NCI-H1105 treated with DMSO at 0.1 percent for 48 hours (cell line): ENCODE data around the gene LINC01488.

Experiments
- DNase-seq: peaks from one replicate; lab custom pipeline; 2025; lab: John Stamatoyannopoulos, UW

LINC01488 gene

GRCh38 chr11:69510471-69511357 lies 29.3 kb downstream of the LINC01488 start:
- no peak for DNase-seq

GRCh38 chr11:69511358-69512055 lies 30.0 kb downstream of the LINC01488 start:
- DNase-seq, result no peak

GRCh38 chr11:69512136-69512535 lies 30.7 kb downstream of the LINC01488 start:
- DNase-seq, result no peak

- no peak for DNase-seq
Measured at GRCh38 chr11:69512790-69513189, 31.3 kb downstream of the LINC01488 start.

- DNase-seq, result no peak
Measured at GRCh38 chr11:69513196-69513595, 31.7 kb downstream of the LINC01488 start.

GRCh38 chr11:69513663-69514224 lies 32.3 kb downstream of the LINC01488 start:
- no peak for DNase-seq

GRCh38 chr11:69514771-69515170 lies 33.3 kb downstream of the LINC01488 start:
- DNase-seq, result no peak

- DNase-seq, result no peak
Measured at GRCh38 chr11:69515271-69516245, 34.1 kb downstream of the LINC01488 start.

- no peak for DNase-seq
Measured at GRCh38 chr11:69516526-69516925, 35.1 kb downstream of the LINC01488 start.

GRCh38 chr11:69518081-69518950 lies 36.9 kb downstream of the LINC01488 start:
- DNase-seq, result no peak

- no peak for DNase-seq
Measured at GRCh38 chr11:69520186-69520916, 38.9 kb downstream of the LINC01488 start.

GRCh38 chr11:69521457-69521856 lies 40.0 kb downstream of the LINC01488 start:
- no peak for DNase-seq

- DNase-seq, result no peak
Measured at GRCh38 chr11:69523453-69523852, 42.0 kb downstream of the LINC01488 start.

- DNase-seq, result no peak
Measured at GRCh38 chr11:69524291-69524882, 42.9 kb downstream of the LINC01488 start.

- no peak for DNase-seq
Measured at GRCh38 chr11:69524991-69525411, 43.5 kb downstream of the LINC01488 start.

GRCh38 chr11:69525516-69526452 lies 44.3 kb downstream of the LINC01488 start:
- DNase-seq, result no peak

GRCh38 chr11:69526453-69526810 lies 45.0 kb downstream of the LINC01488 start:
- no peak for DNase-seq

GRCh38 chr11:69529001-69529400 lies 47.5 kb downstream of the LINC01488 start:
- DNase-seq, result no peak
